Liver (tissue), 9 donors: ENCODE data around the gene KCNA4. TPM values are rescaled to one million over a fixed set of nuclear protein-coding genes. Genes with fewer than 3 reads are reported as not detected.

Experiments used
- DNase-seq: peaks from one replicate; pipeline ENCODE4 v3.0.0-alpha.2; 2017; ENCODE audit warnings: low spot score
- H3K27ac ChIP-seq, 2 donors: one replicate each; pipeline ENCODE4 v1.7.0; 2013; ENCODE audit warnings: inconsistent platforms in 2 of 2, low read length in 2 of 2, control low read depth in 1 of 2, low read depth in 1 of 2, mild to moderate bottlenecking in 1 of 2
- H3K27me3 ChIP-seq, 4 donors: one replicate each; pipeline versions ENCODE4 v1.6.1 to v1.7.0; 2013; ENCODE audit warnings: low read length in 3 of 4, inconsistent platforms in 1 of 4, mild to moderate bottlenecking in 1 of 4, moderate library complexity in 1 of 4; ENCODE audit not compliant: control insufficient read depth in 4 of 4, insufficient read depth in 4 of 4
- H3K36me3 ChIP-seq, 4 donors: one replicate each; pipeline versions ENCODE4 v1.6.1 to v1.7.0; 2013; ENCODE audit warnings: low read length in 3 of 4, mild to moderate bottlenecking in 3 of 4, low read depth in 1 of 4, moderate library complexity in 1 of 4; ENCODE audit not compliant: control insufficient read depth in 4 of 4, insufficient read depth in 3 of 4
- H3K4me1 ChIP-seq, 4 donors: one replicate each; pipeline versions ENCODE4 v1.6.1 to v1.7.0; 2013; ENCODE audit warnings: low read length in 3 of 4, mild to moderate bottlenecking in 3 of 4, moderate library complexity in 1 of 4; ENCODE audit not compliant: control insufficient read depth in 4 of 4, insufficient read depth in 4 of 4
- H3K4me3 ChIP-seq, 3 donors: one replicate each; pipeline versions ENCODE4 v1.6.1 to v1.7.0; 2013; ENCODE audit warnings: low read length in 3 of 3, control low read depth in 1 of 3, low read depth in 1 of 3, mild to moderate bottlenecking in 1 of 3
- H3K9ac ChIP-seq, 2 donors: one replicate each; pipeline ENCODE4 v1.7.0; 2013; ENCODE audit warnings: low read length in 2 of 2, mild to moderate bottlenecking in 2 of 2, moderate library complexity in 2 of 2, control low read depth in 1 of 2, low read depth in 1 of 2
- H3K9me3 ChIP-seq, 4 donors: one replicate each; pipeline versions ENCODE4 v1.6.1 to v1.7.0; 2013; ENCODE audit warnings: low read length in 3 of 4; ENCODE audit not compliant: control insufficient read depth in 4 of 4
- ATF3 ChIP-seq: IDR thresholded peaks from 2 replicates; pipeline ENCODE4 v1.6.1; 2016; ENCODE audit warnings: antibody characterized with exemption
- CTCF ChIP-seq: fragments of 150-350 bp; IDR thresholded peaks from 2 replicates; pipeline ENCODE4 v1.5.1; 2017; ENCODE audit warnings: improper control_type of control experiment, low read depth, low read length; ENCODE audit not compliant: missing input control
- FOXA1 ChIP-seq: IDR thresholded peaks from 2 replicates; pipeline ENCODE4 v1.6.1; 2016; ENCODE audit warnings: antibody characterized with exemption
- FOXA2 ChIP-seq: IDR thresholded peaks from 2 replicates; pipeline ENCODE4 v1.6.1; 2016; ENCODE audit warnings: antibody characterized with exemption
- GABPA ChIP-seq, 2 donors: IDR thresholded peaks in 1 of 2; conservative IDR thresholded peaks in 1 of 2; 2 replicates each; pipeline ENCODE4 v1.6.1; 2016; ENCODE audit warnings: antibody characterized with exemption in 2 of 2, mild to moderate bottlenecking in 1 of 2, moderate library complexity in 1 of 2
- HNF4A ChIP-seq, 2 donors: conservative IDR thresholded peaks; 2 replicates each; pipeline ENCODE4 v1.6.1; 2016; ENCODE audit warnings: antibody characterized with exemption in 2 of 2, mild to moderate bottlenecking in 2 of 2
- HNF4G ChIP-seq: IDR thresholded peaks from 2 replicates; pipeline ENCODE4 v1.6.1; 2016; ENCODE audit warnings: antibody characterized with exemption
- JUND ChIP-seq, 2 donors: IDR thresholded peaks; 2 replicates each; pipeline ENCODE4 v1.6.1; 2016; ENCODE audit warnings: antibody characterized with exemption in 2 of 2
- MAX ChIP-seq: IDR thresholded peaks from 2 replicates; pipeline ENCODE4 v1.6.1; 2016; ENCODE audit warnings: antibody characterized with exemption
- NR2F2 ChIP-seq: IDR thresholded peaks from 2 replicates; pipeline ENCODE4 v1.6.1; 2016; ENCODE audit warnings: antibody characterized with exemption
- RAD21 ChIP-seq, 2 donors: IDR thresholded peaks; 2 replicates each; pipeline ENCODE4 v1.6.1; 2016; ENCODE audit warnings: antibody characterized with exemption in 2 of 2, mild to moderate bottlenecking in 2 of 2
- REST ChIP-seq: IDR thresholded peaks from 2 replicates; pipeline ENCODE4 v1.6.1; 2016; ENCODE audit warnings: antibody characterized with exemption, mild to moderate bottlenecking
- RXRA ChIP-seq, 2 donors: IDR thresholded peaks; 2 replicates each; pipeline ENCODE4 v1.6.1; 2017 to 2018; ENCODE audit warnings: antibody characterized with exemption in 2 of 2, mild to moderate bottlenecking in 1 of 2
- SP1 ChIP-seq: IDR thresholded peaks from 2 replicates; pipeline ENCODE4 v1.6.1; 2018; ENCODE audit warnings: antibody characterized with exemption, mild to moderate bottlenecking
- YY1 ChIP-seq: IDR thresholded peaks from 2 replicates; pipeline ENCODE4 v1.6.1; 2016; ENCODE audit warnings: antibody characterized with exemption, mild to moderate bottlenecking
- ZBTB33 ChIP-seq: IDR thresholded peaks from 2 replicates; pipeline ENCODE4 v1.6.1; 2016; ENCODE audit warnings: antibody characterized with exemption
- WGBS: extraction: QIAGEN DNeasy Blood & Tissue Kit; methylation state at CpG from one replicate; pipeline ENCODE4 v1.1.7; 2013; 5-methylcytosine and 5-hydroxymethylcytosine counted together
- polyA plus RNA-seq, 2 donors: library from polyadenylated mRNA; stranded (reverse) in 1 of 2; unstranded in 1 of 2; fragments of 200-250 nt in 1 of 2; fragments of >200 nt in 1 of 2; fragmentation: Nextera tagmentation in 1 of 2; extraction: Ambion mirVana in 1 of 2; gene quantifications; one replicate each; pipeline versions ENCODE4 v1.2.1 to v1.2.3, GENCODE V29; 2013 to 2015
- total RNA-seq, 2 donors: library from RNA; depleted of rRNA; stranded (reverse); fragments of >200 nt; gene quantifications; one replicate each; pipeline ENCODE4 v1.2.3, GENCODE V29; 2014
- donor health status: healthy.
- donor health status: healthy.
- donor health status: healthy.
- donor health status: healthy.
- donor health status: healthy.

Gene KCNA4
- total and polyA plus RNA-seq, 4 donors, result 0.05 to 0.59 TPM; not detected in 2

- H3K27ac ChIP-seq, result no peak overlapping the region
- TF ChIP-seq HNF4G (no peak), CTCF (no peak), SP1 (no peak), MAX (no peak), RXRA (IDR thresholded peaks at IDR 0.05) (no peak), ATF3 (no peak), GABPA (IDR thresholded peaks at IDR 0.05 in 1 of 2, conservative IDR thresholded peaks at IDR 0.05 in 1 of 2) (no peak)
- H3K4me1 ChIP-seq, result no peaks in the 10 kb centered on the region
- peaks cover 0 to 3% (median 0%) of the 10 kb centered on the region in 4 donors for H3K27me3 ChIP-seq
- peaks cover 0 to 2% (median 0%) of the 10 kb centered on the region in 4 donors for H3K9me3 ChIP-seq
- 77% methylated on average over 1 of the region's 1 CpG for WGBS
- no peak overlapping the region for H3K4me3 ChIP-seq
- DNase-seq, result no peak
- H3K36me3 ChIP-seq, result no peaks in the 10 kb centered on the region
- H3K9ac ChIP-seq, result no peak overlapping the region
Measured at GRCh38 chr11:29989174-29989970, 27.5 kb downstream of the KCNA4 start.

- no peaks in the 10 kb centered on the region for H3K9me3 ChIP-seq
- H3K4me3 ChIP-seq, result no peak overlapping the region
- no peaks in the 10 kb centered on the region for H3K36me3 ChIP-seq
- TF ChIP-seq CTCF (no peak), FOXA2 (no peak), JUND (IDR thresholded peaks at IDR 0.05) (no peak)
- no peak for DNase-seq
- H3K4me1 ChIP-seq, result no peaks in the 10 kb centered on the region
- H3K27ac ChIP-seq, result no peak overlapping the region
- WGBS, result 90% methylated on average over 1 of the region's 1 CpG
- H3K27me3 ChIP-seq, result peaks cover 0 to 2% (median 0%) of the 10 kb centered on the region in 4 donors
- H3K9ac ChIP-seq, result no peak overlapping the region
Measured at GRCh38 chr11:29985248-29985647, 31.6 kb downstream of the KCNA4 start.

GRCh38 chr11:29984544-29984943, 32.3 kb downstream of the KCNA4 start:
- Histone ChIP-seq H3K9me3 (no peaks in the 10 kb centered on the region), H3K27ac (no peak overlapping the region), H3K4me3 (no peak overlapping the region), H3K36me3 (no peaks in the 10 kb centered on the region), H3K27me3 (peaks cover 0 to 2% (median 0%) of the 10 kb centered on the region in 4 donors), H3K9ac (no peak overlapping the region), H3K4me1 (no peaks in the 10 kb centered on the region)
- WGBS, result 86% methylated on average over 4 of the region's 4 CpGs
- DNase-seq, result no peak
- TF ChIP-seq ATF3 (no peak), HNF4A (conservative IDR thresholded peaks at IDR 0.05) (no peak), ZBTB33 (no peak), FOXA2 (no peak), YY1 (no peak), RAD21 (IDR thresholded peaks at IDR 0.05) (no peak), REST (no peak), NR2F2 (no peak), JUND (IDR thresholded peaks at IDR 0.05) (no peak), RXRA (IDR thresholded peaks at IDR 0.05) (no peak), FOXA1 (no peak), SP1 (no peak), GABPA (IDR thresholded peaks at IDR 0.05 in 1 of 2, conservative IDR thresholded peaks at IDR 0.05 in 1 of 2) (no peak)
